ENCODE data around the gene GOLGA6L2. TPM values are rescaled to one million over a fixed set of nuclear protein-coding genes. Genes with fewer than 3 reads are reported as not detected.

GOLGA6L2 gene, protein sequence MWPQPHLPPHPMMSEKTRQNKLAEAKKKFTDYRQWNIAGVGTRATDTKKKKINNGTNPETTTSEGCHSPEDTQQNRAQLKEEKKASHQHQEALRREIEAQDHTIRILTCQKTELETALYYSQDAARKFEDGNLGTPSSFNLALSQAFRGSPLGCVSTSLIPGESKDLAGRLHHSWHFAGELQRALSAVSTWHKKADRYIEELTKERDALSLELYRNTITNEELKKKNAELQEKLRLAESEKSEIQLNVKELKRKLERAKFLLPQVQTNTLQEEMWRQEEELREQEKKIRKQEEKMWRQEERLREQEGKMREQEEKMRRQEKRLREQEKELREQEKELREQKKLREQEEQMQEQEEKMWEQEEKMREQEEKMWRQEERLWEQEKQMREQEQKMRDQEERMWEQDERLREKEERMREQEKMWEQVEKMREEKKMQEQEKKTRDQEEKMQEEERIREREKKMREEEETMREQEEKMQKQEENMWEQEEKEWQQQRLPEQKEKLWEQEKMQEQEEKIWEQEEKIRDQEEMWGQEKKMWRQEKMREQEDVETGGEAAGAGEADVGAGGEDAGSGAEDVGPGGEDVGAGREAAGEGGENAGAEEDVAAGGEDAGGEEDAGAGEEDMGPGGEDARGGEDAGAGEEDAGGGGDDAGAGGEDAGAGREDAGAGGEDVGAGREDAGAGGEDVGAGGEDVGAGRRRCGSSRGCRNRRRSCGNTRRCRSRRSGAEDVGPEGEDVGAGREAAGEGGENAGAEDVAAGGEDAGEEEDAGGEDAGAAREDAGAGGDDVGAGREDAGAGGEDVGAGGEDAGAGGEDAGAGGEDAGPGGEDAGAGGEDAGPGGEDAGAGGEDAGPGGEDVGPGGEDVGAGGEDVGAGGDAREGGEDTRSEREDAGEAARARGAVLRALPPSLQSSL
- polyA plus RNA-seq (2013, experiment 1 of 2): not detected
- not detected for polyA plus RNA-seq (2013, experiment 2 of 2)

DNA sequence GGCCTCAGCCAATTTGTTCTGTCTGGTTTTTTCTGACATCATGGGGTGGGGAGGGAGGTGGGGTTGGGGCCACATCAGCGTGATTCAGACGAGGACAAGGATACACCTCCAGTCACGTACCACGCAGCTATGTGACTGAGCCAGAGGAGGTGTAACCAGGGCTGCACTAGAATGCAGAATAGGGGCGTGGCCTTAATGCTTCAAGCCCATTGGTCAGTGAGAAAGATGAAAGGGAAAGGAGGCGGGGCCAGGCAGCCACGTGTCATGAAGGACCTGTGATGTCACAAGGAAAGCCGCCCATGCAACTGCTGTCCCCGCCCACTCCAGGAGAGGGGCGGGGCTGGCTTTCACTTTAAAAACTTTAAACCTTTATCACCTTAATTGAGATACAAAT, at the start of gene GOLGA6L2:
TSS of gene GOLGA6L2 (minus strand) at position 137 of the 394 bp plus-strand sequence. CDS start at position 75, 62 bp downstream.
- Histone ChIP-seq H2BK5ac (ENCODE audit: low read depth, low read length, poor library complexity, severe bottlenecking) (no peak within 1 kb of the TSS), H3K4me1 (ENCODE audit: control insufficient read depth, insufficient read depth, low read depth, low read length) (no peaks in the 10 kb centered on the region), H3K4me2 (ENCODE audit: low read length, poor library complexity, severe bottlenecking) (no peak within 1 kb of the TSS), H3K36me3 (ENCODE audit: control insufficient read depth in 1 of 2, insufficient read depth in 2 of 2, low read depth in 1 of 2, low read length in 2 of 2) (no peaks in the 10 kb centered on the region), H2AK5ac (ENCODE audit: low read length, severe bottlenecking) (no peak within 1 kb of the TSS), H3K14ac (ENCODE audit: low read length in 2 of 2) (no peak within 1 kb of the TSS), H3K4ac (ENCODE audit: low read depth in 1 of 2, low read length in 2 of 2) (no peak within 1 kb of the TSS), H3K23ac (ENCODE audit: low read length in 2 of 2) (no peak within 1 kb of the TSS), H2BK120ac (ENCODE audit: low read depth, low read length) (no peak within 1 kb of the TSS), H3K9ac (ENCODE audit: low read length) (no peak within 1 kb of the TSS), H2BK12ac (ENCODE audit: low read length in 2 of 2) (no peak within 1 kb of the TSS), H4K91ac (ENCODE audit: low read length) (no peak within 1 kb of the TSS), H4K8ac (ENCODE audit: low read length) (no peak within 1 kb of the TSS), H3K27ac (ENCODE audit: low read length, poor library complexity, severe bottlenecking) (no peak within 1 kb of the TSS), H3K79me1 (replicated peaks; ENCODE audit: low read length, poor library complexity, severe bottlenecking) (no peaks in the 10 kb centered on the region), H3K18ac (ENCODE audit: low read depth in 1 of 2, low read length in 2 of 2) (no peak within 1 kb of the TSS), H3K27me3 (ENCODE audit: control insufficient read depth in 1 of 2, insufficient read depth in 1 of 2, low read length in 2 of 2) (peaks cover 0 to 11% of the 10 kb centered on the region in 2 experiments), H2BK15ac (ENCODE audit: low read depth, poor library complexity, severe bottlenecking) (no peak within 1 kb of the TSS), H3K4me3 (ENCODE audit: insufficient read depth in 1 of 2, low read depth in 1 of 2, low read length in 2 of 2) (no peak within 1 kb of the TSS), H2AFZ (ENCODE audit: low read depth, low read length) (no peak within 1 kb of the TSS), H3K9me3 (ENCODE audit: control insufficient read depth, low read length) (no peaks in the 10 kb centered on the region)
- no peak for DNase-seq
- WGBS: 68% methylated on average over 7 of the region's 10 CpGs

DNA sequence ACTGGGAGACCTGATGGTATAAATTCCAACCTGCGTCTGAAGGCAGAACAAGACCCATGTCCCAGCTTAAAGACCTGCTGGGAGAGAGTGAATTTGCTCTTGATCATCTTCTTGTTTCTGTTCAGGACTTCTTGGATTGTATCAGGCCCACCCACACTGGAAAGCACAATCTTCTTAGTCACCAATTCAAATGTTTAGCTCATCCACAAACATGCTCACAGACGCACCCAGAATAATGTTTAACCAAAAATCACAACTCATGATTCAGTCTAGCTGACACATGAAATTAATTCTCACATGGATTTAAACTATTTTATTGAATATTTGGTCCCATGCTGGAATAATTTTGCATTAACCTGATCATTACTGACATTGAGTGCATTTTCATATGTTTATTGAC, 37.8 kb upstream of the GOLGA6L2 start:
- Histone ChIP-seq H3K4me1 (ENCODE audit: control insufficient read depth, insufficient read depth, low read depth, low read length) (no peaks in the 10 kb centered on the region), H3K4ac (ENCODE audit: low read depth in 1 of 2, low read length in 2 of 2) (no peak overlapping the region), H2AFZ (ENCODE audit: low read depth, low read length) (no peak overlapping the region), H2BK15ac (ENCODE audit: low read depth, poor library complexity, severe bottlenecking) (no peak overlapping the region), H3K27ac (ENCODE audit: low read length, poor library complexity, severe bottlenecking) (no peak overlapping the region), H2BK5ac (ENCODE audit: low read depth, low read length, poor library complexity, severe bottlenecking) (no peak overlapping the region), H3K9me3 (ENCODE audit: control insufficient read depth, low read length) (no peaks in the 10 kb centered on the region), H4K8ac (ENCODE audit: low read length) (no peak overlapping the region), H4K91ac (ENCODE audit: low read length) (no peak overlapping the region), H3K79me1 (replicated peaks; ENCODE audit: low read length, poor library complexity, severe bottlenecking) (no peaks in the 10 kb centered on the region), H3K27me3 (ENCODE audit: control insufficient read depth in 1 of 2, insufficient read depth in 1 of 2, low read length in 2 of 2) (peaks cover 0 to 5% of the 10 kb centered on the region in 2 experiments), H3K4me3 (ENCODE audit: insufficient read depth in 1 of 2, low read depth in 1 of 2, low read length in 2 of 2) (no peak overlapping the region), H2AK5ac (ENCODE audit: low read length, severe bottlenecking) (no peak overlapping the region), H3K14ac (ENCODE audit: low read length in 2 of 2) (no peak overlapping the region), H3K36me3 (ENCODE audit: control insufficient read depth in 1 of 2, insufficient read depth in 2 of 2, low read depth in 1 of 2, low read length in 2 of 2) (no peaks in the 10 kb centered on the region), H3K9ac (ENCODE audit: low read length) (no peak overlapping the region), H2BK12ac (ENCODE audit: low read length in 2 of 2) (no peak overlapping the region), H3K23ac (ENCODE audit: low read length in 2 of 2) (no peak overlapping the region), H3K18ac (ENCODE audit: low read depth in 1 of 2, low read length in 2 of 2) (no peak overlapping the region), H2BK120ac (ENCODE audit: low read depth, low read length) (no peak overlapping the region), H3K4me2 (ENCODE audit: low read length, poor library complexity, severe bottlenecking) (no peak overlapping the region)
- WGBS: 92% methylated on average over 2 of the region's 2 CpGs
- DNase-seq: no peak

DNA sequence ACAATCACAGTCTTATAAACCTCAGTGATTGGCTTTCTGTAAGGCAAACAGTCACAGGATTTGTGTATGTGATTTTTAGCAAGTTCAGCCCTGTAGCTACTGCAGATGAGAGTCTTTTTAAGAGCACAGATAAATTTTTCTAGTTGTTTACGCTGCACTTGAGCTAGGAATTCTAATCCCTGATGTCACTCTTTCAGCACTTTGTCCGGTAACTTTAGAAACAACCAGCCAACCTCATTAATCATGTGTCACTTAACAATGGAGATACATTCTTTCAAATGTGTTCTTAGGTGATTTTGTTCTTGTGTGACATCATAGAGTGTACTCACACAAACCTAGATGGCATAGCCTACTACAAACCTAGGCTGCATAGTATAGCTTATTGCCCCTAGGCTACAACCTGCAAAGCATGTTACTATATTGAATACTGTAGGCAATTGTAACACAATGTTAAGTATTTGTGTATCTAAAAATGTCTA, 36.8 kb upstream of the GOLGA6L2 start:
- Histone ChIP-seq H3K4ac (ENCODE audit: low read depth in 1 of 2, low read length in 2 of 2) (no peak overlapping the region), H4K8ac (ENCODE audit: low read length) (no peak overlapping the region), H3K4me1 (ENCODE audit: control insufficient read depth, insufficient read depth, low read depth, low read length) (no peaks in the 10 kb centered on the region), H2BK12ac (ENCODE audit: low read length in 2 of 2) (no peak overlapping the region), H3K27ac (ENCODE audit: low read length, poor library complexity, severe bottlenecking) (no peak overlapping the region), H3K4me2 (ENCODE audit: low read length, poor library complexity, severe bottlenecking) (no peak overlapping the region), H3K9ac (ENCODE audit: low read length) (no peak overlapping the region), H3K27me3 (ENCODE audit: control insufficient read depth in 1 of 2, insufficient read depth in 1 of 2, low read length in 2 of 2) (peaks cover 0 to 10% of the 10 kb centered on the region in 2 experiments), H3K18ac (ENCODE audit: low read depth in 1 of 2, low read length in 2 of 2) (no peak overlapping the region), H3K4me3 (ENCODE audit: insufficient read depth in 1 of 2, low read depth in 1 of 2, low read length in 2 of 2) (no peak overlapping the region), H2BK5ac (ENCODE audit: low read depth, low read length, poor library complexity, severe bottlenecking) (no peak overlapping the region), H4K91ac (ENCODE audit: low read length) (no peak overlapping the region), H3K36me3 (ENCODE audit: control insufficient read depth in 1 of 2, insufficient read depth in 2 of 2, low read depth in 1 of 2, low read length in 2 of 2) (no peaks in the 10 kb centered on the region), H3K79me1 (replicated peaks; ENCODE audit: low read length, poor library complexity, severe bottlenecking) (no peaks in the 10 kb centered on the region), H3K9me3 (ENCODE audit: control insufficient read depth, low read length) (no peaks in the 10 kb centered on the region), H2AFZ (ENCODE audit: low read depth, low read length) (no peak overlapping the region), H3K14ac (ENCODE audit: low read length in 2 of 2) (no peak overlapping the region), H2BK120ac (ENCODE audit: low read depth, low read length) (no peak overlapping the region), H2AK5ac (ENCODE audit: low read length, severe bottlenecking) (no peak overlapping the region), H2BK15ac (ENCODE audit: low read depth, poor library complexity, severe bottlenecking) (no peak overlapping the region), H3K23ac (ENCODE audit: low read length in 2 of 2) (no peak overlapping the region)
- no peak for DNase-seq
- 0% methylated on average over 1 of the region's 2 CpGs for WGBS

Data from mesenchymal stem cell (in vitro differentiated cells and primary cell).